RKO (cell line): ENCODE data around the gene DLG2.
"Not testable (repeated sequence)": the region's sequence is repeated elsewhere in the genome, so short reads cannot be mapped to it uniquely, and the experiment has no call there.

Experiments
- DNase-seq: peaks from one replicate; pipeline ENCODE4 v3.0.0-alpha.2; 2016; ENCODE audit warnings: low spot score

The DLG2 gene

DNA sequence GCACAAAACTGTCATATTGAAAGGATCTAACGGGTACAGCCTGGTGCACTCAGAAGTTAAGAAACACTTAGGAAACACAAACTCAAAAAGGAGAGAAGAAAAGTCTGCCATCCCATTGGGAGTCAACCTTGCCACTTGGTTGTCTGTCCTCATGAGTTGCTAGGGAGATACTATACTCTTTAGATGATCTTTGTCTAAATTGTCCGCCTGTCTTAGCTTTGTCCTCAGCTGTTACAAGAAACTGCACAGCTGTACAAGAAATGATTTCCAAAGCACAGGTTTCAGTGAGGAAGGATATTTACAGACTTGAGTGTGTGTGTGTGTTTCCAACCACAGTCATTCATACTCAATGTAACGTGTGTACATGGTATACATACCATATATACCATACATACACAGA is 2171.8 kb downstream of the DLG2 start:
- no peak for DNase-seq

DNA sequence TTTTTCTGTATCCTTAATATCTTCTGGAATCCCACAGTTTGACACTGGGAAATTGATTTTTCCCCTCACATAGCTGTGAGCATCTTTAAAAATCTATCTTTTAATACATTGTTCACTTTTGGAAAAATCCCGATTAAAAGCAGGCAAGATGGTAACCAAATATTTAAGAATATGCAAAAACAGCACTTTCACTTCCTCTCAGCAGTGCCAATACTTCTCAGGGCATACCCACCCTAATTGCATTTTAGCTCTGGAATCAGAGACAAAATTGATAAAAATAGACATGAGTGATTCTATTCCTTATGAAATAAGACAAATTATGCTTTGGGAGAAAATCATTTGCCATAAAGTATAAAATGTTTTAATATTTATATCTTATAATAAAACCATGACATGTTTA is 2172.5 kb downstream of the DLG2 start:
- DNase-seq = no peak

DNA sequence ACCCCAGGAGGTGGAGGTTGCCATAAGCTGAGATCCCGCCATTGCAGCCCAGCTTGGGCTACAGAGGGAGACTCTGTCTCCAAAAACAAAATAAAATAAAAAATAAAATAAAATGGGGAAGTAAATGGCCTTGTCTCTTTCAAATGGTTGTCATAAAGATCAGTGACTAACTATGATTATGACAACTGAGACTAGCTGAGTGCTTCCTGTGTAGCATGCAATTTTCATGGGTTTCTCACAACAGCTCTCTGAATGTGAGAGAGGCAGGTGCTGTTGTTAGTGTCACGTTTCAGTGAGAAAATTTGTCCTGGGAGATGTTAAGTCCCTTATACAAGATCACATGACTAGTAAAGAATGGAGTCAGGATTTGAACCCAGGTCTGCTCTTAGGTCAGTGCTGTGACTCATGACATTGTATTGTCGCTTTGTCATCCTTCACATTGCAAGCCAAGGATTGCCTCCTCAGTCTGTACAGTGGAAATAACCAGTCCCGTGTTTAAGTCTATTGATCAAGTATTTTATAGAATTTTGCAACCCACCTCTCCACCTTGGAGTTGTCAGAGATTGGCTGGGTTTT is 2177.7 kb downstream of the DLG2 start:
- DNase-seq = no peak

DNA sequence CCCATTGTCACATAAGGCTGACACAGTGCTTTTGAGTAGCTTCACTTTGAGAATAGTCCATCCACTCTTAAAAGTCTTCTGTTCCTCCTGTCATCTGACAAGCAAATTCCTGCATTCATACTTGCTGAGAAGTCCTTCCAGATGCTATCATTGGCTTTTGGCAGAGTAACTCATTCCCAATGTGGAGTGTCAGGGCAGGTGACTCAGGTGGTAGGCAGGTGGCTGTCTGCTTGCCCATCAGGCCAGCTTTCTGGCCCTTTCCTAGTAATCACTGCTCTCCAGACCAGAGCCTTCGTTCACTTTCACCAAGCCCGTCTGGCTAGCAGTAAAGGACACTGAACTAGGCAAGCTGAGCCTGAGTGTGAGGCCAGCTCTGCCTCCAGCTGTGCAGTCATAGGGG is 2178.5 kb downstream of the DLG2 start:
- DNase-seq = no peak

DNA sequence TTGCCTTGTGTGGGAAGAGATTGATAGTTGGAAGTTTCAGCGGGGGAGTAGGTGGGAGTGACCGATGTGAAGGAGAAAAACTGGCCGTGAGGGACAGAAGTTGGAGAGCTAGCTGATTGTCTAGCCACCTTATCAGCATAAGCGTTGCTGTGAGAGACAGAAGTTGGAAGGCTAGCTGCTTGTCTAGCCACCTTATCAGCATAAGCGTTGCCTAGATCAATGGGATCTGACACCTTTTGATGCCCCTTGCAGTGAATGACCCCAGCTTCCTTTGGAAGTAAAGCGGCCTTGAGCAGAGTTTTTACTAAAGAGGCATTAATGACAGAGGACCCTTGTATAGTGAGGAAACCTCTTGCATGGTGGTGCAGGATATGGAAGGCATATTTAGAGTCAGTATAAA is 2183.3 kb downstream of the DLG2 start:
- DNase-seq = not testable (repeated sequence)

DNA sequence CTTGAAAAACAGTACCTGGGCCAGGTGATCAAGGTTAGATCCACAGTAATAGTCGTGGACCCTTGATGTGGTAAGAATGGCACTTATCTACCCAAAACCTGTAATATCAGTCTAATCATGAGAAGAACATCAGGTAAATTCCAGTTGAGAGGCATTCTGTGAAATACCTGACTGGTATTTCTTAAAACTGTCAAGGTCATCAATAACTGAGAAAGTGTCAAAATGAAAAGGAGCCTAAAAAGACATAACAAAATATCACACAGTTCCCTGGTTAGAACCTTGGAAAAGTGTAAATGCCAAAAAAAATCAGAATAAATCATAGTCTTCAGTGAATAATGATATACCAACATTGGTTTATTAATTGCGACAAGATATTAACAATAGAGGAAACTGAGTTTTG is 2185.5 kb downstream of the DLG2 start:
- no peak for DNase-seq

DNA sequence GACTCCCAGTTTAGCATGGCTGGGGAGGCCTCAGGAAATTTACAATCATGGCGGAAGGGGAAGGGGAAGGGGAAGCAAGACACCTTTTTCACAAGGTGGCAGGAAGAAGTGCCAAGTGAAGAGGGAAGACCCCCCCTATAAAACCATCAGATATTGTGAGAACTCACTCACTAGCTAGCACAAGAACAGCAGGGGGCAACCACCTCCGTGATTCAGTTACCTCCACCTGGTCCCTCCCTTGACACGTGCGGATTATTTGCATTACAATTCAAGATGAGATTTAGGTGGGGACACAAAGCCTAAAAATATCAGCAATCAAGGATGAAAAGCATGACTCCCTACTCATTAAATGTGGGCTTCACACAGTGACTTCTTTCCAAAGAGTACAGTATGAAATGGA is 2186.0 kb downstream of the DLG2 start:
- DNase-seq = no peak

DNA sequence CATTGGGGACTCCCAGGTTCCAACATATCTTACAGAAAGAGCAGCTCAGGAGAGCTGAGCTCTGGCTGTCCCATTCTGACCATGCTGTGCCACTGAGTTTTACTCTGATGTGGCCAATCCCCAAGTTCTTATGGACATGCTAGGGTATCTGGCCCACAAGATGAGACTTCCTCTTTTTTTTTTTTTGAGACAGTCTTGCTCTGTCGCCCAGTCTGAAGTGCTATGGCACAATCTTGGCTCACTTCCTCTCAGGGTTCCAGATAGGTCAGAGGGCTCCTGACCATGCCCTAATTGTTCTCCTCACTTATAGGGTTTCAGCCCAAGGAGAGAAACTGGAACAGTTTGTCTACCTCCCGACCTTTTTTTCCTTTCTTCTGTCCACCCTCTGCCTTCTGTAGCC is 2188.7 kb downstream of the DLG2 start:
- DNase-seq = no peak

DNA sequence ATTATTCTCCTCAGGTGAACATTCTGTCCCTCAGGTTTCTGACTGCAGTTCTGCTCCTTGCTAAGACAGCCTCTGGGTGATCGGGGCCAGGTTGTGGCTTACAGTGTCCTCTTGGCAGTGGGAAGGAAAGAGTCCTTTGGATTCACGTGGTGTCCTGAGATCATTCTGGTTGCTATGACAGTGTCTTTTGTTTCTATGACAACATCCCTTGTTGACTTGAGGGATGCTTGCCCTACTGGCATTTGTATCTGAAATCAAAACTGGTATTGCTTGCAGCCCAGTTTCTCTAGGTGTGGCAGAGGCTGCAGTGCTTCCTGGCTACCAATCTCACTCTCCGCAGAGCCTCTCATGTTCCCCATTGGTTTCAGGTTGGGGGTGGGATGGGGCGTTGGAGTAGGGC is 2189.2 kb downstream of the DLG2 start:
- DNase-seq = no peak

DNA sequence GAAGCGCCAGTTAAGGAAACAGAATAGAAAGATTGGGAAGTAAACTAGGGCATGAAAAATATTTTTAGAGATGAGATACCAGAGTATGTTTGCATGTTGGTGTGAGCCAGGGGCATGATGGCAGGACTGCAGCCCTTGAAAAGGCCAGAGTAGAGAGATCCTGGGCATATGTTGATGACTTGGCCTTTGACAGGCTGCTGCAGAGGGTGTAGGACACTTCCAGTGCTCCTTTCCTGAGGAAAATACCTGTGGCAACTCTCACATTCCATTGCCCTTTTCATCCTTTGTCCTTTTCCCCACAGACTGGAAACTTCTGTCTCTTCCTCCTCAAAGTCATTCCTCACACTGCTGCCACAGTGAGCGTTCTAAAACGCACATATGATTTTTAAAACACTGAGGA is 2190.3 kb downstream of the DLG2 start:
- DNase-seq = no peak

DNA sequence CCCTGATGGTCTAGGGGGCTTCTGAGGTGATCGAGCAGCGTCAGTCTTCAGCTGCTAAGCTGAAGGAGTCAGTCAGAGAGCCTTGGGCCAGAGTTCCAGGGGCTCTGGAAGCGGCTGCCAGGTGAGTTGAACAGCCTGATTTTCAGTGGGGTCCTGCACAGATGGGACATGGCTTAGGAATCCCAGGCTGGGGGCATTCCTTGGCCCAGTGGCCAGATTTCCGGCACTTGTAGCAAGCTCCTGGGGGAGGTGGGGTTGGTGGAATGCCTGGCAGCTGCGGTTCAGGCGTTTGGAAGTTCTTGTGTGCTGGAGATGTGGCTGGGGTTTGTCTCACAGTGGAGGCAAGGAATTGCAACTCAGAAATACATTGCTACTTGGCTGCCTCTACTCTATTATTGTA is 2192.3 kb downstream of the DLG2 start:
- not testable (repeated sequence) for DNase-seq

DNA sequence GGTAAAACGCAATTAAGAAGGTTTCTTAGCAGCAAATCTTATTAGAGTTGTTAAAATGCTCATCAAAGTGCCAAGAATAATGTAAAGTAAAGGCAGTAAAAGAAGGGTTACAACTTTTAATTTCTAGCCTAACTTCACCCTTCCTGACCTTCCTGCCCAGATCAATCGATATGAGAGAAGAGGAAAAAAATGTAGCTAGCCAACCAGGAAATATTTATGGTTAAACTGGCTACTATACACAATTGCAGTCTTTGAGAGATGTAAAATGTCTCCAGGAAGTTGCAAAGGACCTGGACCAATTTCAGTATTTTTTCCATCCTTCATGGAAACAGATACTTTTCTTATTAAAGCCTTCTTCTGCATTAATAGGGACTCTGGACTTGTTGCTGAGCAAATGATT is 2199.2 kb downstream of the DLG2 start:
- DNase-seq = no peak

DNA sequence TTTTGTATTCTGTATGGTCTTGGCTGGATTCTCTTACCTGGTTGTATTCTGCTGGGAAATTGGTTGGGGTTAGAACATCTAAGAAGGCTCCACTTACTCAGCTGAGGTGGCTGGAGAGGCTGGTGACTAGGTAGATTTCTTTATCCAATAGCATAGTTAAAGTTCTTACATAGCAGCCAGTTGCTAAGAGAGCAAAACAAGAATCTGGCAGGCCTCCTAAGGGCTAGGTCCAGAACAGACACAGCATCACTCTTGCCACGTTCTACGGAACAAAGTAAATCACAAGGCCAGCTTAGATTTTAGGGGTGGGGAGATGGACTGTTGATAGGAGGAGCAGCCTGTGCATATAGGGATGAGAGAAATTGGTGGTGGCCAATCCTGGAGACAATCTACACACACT is 2199.6 kb downstream of the DLG2 start:
- no peak for DNase-seq

DNA sequence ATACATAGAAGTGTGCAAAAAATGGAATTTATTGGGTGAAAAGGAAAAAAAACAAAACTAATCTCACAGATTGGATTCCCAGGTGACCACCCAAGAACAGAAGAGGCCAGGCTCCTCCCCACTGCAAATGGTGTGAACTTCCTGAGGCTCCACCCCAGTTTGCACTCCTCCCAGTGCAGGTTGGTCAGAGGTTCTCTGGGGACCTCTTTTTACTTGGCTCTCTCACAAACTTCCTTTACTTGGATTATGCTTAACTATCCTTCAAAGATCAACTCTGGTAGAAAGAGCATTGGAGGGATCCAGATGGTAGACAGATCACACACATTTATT is 2202.0 kb downstream of the DLG2 start:
- no peak for DNase-seq

DNA sequence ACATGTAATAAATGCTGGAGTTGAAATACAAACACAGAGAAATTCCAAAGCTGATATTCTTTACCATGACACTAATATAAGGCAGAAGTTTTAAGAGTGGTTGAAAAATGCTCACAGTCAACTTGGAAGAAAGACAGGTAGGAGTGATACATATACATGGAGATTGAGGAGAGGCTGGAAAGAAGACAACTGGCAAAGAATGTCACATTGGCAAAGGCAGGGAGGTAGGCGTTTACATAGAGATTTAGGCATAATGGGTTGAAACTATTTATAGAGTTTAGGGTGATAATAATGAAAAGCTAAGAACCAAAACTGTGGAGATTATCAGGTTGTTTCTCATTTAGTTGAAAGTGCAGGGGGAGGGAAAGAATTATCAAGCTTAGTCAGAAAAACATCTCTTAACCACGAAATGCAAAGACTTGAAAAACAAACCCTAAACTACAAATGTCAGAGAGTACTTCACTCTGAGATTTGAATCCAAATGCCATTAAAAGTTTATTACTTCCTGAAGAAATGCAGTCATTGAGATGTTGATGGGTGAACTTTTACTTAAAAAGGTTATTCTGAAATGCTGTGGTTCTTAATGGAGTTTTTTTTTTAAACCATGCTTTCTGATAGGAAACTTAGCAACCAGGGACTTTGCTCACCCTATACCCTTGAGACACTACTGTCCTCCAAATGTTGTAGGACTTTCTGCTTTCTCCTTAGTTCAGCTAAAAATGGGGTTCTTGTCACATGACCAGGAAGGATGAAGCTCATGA is 2202.6 kb downstream of the DLG2 start:
- no peak for DNase-seq

DNA sequence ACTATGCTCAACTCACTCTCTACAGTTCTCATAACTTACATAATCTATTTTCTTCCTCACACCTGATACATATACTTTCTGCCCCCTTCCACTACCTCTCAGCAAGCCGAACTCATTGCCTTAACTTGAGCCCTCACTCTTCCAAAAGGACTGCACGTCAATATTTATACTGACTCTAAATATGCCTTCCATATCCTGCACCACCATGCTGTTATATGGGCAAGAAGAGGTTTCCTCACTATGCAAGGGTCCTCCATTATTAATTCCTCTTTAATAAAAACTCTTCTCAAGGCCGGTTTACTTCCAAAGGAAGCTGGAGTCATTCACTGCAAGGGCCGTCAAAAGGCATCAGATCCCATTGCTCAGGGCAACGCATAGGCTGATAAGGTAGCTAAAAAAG is 2204.5 kb downstream of the DLG2 start:
- not testable (repeated sequence) for DNase-seq

DNA sequence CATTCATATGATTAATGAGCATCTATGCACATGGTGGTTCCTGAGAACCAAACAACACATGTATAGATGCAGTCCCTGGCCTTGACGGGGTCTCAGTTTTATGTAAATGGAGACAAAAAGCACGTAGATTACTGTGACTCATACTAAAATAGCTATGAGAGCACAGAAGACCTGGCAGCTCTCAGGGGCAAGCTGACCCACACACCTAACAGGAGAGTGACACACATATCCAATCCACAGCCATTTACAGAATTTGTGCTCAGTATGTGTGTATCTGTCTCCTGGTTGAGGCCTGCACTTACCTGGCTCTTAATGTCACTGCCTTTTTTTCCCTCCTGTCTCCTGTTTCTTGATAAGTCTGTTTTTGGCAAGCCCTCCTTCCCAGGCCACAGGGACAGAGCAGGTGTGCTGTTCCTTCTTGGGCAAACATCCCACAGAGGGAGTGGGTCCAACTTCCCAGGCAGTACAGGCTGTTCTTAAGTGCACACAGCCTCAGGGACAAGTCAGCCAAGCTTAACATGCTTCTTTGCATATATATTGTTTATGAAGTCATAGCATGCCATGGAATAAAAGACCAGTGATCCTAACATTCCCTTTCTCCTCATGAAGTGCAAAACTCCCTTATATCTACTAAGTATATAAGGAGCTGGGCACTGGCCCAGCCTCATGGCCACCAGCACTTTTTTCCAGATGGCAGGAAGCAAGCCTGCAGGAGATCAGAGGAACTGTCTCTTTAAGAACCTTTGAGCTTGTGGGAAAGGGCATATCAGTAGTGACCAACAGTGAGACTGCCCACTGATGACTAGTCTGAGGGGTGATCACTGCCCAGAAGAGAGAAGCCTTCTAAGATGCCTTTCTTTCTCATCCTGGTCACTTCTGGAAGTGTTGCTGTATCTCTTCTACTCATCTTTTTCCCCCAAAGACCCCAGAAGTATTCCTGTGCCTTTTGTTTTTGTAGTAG is 2216.3 kb downstream of the DLG2 start:
- peak; percentile 5 for DNase-seq

DNA sequence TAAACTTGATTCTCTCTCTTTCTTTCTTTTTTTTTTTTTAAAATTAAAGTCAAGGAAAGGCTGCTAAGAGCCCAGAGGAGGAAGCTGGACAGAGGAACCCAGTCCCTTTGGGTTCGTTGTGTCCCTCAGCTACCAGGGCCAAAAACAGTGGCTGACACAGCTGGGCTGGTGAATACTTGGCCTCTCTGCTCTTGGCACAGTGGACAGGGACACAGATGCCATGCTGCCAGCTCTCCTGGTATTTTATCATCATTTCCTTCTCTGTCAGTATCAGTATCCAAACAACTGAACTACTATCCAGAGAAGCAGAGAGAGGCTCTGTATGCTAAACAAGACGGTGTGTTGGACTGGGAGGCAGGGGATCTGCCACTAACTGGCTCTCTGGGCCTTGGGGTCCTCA is 2217.3 kb downstream of the DLG2 start:
- no peak for DNase-seq

DNA sequence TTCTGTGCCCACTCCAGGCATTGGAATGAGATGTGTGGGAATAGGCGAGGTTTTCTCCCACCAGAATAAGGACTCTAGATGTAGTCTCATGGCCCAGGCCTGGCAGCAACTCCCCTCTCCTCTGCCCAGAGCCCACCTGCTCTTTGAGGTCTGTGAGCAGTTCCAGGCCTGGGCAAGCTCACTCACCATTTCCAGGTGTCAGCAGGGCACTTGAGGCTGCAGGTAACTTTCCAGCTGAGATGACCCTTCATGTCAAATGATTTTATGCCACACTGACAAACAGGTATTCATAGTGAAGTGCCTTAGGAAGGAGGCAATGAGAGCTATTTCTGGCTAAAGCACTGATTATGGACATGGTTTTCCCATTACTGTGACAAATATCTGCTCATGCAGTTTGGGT is 2217.7 kb downstream of the DLG2 start:
- no peak for DNase-seq

DNA sequence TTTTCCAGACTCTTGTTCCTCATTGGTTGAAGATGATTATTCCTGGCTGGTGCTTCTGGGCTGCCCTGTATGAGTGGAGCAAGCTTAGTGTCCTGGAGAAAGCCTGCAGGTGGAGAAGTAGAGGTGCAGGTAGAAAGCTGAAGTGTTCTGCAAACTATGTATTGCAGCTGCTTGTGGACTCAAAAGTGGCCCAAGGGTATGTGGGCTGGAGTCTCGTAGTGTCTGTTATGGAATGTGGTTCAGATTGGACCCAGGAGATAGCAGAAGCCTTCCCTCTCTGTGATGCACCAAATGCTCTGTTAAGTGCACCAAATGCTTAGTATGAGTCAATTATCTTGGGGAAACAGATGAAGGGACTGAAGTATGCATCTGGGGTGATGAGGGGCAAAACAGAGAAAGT is 2218.2 kb downstream of the DLG2 start:
- no peak for DNase-seq
